ENCODE measurements around the gene NPIPA7. TPM values are rescaled to one million over a fixed set of nuclear protein-coding genes. Genes with fewer than 3 reads are reported as not detected.
"Not testable (repeated sequence)": the region's sequence is repeated elsewhere in the genome, so short reads cannot be mapped to it uniquely, and the experiment has no call there.

Gene NPIPA7
- total RNA-seq, 5 donors from 2014 or later (not counting 1 experiment from before 2014, with no cell fraction given), result 1.1 to 7.7 (median 4.4) TPM

GRCh38 chr16:16365319-16365718 is 13.6 kb upstream of the NPIPA7 start:
- POLR2A ChIA-PET, result not testable (repeated sequence)

DNA sequence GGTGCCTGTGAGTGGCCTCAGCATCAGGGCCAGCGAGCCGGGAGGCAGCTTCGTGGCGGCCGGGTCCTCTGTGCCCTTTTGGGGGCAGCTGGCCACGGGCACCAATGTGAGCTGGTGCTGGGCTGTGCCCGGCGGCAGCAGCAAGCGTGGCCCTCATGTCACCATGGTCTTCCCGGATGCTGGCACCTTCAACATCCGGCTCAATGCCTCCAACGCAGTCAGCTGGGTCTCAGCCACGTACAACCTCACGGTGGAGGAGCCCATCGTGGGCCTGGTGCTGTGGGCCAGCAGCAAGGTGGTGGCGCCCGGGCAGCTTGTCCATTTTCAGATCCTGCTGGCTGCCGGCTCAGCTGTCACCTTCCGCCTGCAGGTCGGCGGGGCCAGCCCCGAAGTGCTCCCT is 13.1 kb upstream of the NPIPA7 start:
- H3K27ac Mint-ChIP-seq; H3K36me3 ChIP-seq (ENCODE audit: control insufficient read depth in 2 of 2, extremely low read depth in 1 of 2, insufficient read depth in 1 of 2, low read length in 1 of 2); H3K4me3 ChIP-seq (ENCODE audit: control insufficient read depth in 1 of 2, extremely low read depth in 1 of 2, low read length in 1 of 2); H3K9me3 Mint-ChIP-seq; H3K36me3 Mint-ChIP-seq; ATAC-seq (replicated peaks in 1 of 4); H3K9me3 ChIP-seq; H3K4me3 Mint-ChIP-seq; H3K27me3 Mint-ChIP-seq; POLR2A ChIA-PET; H3K4me1 ChIP-seq (ENCODE audit: control insufficient read depth in 1 of 2, extremely low read depth in 1 of 2, insufficient read depth in 2 of 2, low read length in 2 of 2); H3K27me3 ChIP-seq (replicated peaks in 1 of 2; ENCODE audit: control insufficient read depth in 2 of 2, extremely low read depth in 1 of 2, insufficient read depth in 2 of 2, low read length in 1 of 2); H3K4me1 Mint-ChIP-seq; CTCF ChIA-PET; H3K27ac ChIP-seq (ENCODE audit: low read length): not testable (repeated sequence)
- WGBS (ENCODE audit: insufficient coverage), result no CpG with 5 or more reads among the region's 22 CpGs
- DNase-seq, result peak in 1 of 35 experiments; percentile 2

More at GRCh38 chr16:16365319-16365718, 13.6 kb upstream of the NPIPA7 start:
- CTCF ChIA-PET; H3K36me3 Mint-ChIP-seq; H3K4me1 ChIP-seq (ENCODE audit: control insufficient read depth in 1 of 2, extremely low read depth in 1 of 2, insufficient read depth in 2 of 2, low read length in 2 of 2); H3K36me3 ChIP-seq (ENCODE audit: control insufficient read depth in 2 of 2, extremely low read depth in 1 of 2, insufficient read depth in 1 of 2, low read length in 1 of 2); H3K27ac Mint-ChIP-seq; H3K9me3 ChIP-seq; H3K27me3 Mint-ChIP-seq; H3K4me3 Mint-ChIP-seq; H3K27ac ChIP-seq (ENCODE audit: low read length); H3K27me3 ChIP-seq (replicated peaks in 1 of 2; ENCODE audit: control insufficient read depth in 2 of 2, extremely low read depth in 1 of 2, insufficient read depth in 2 of 2, low read length in 1 of 2); H3K4me3 ChIP-seq (ENCODE audit: control insufficient read depth in 1 of 2, extremely low read depth in 1 of 2, low read length in 1 of 2); H3K9me3 Mint-ChIP-seq; H3K4me1 Mint-ChIP-seq: not testable (repeated sequence)
- ATAC-seq (replicated peaks in 1 of 4), result peak in 2 of 4 experiments; percentile 25 to 46
- 80% methylated on average over 10 of the region's 21 CpGs for WGBS (ENCODE audit: insufficient coverage)
- DNase-seq, result peak in 5 of 35 experiments; percentile 0 to 21 (median 2)

DNA sequence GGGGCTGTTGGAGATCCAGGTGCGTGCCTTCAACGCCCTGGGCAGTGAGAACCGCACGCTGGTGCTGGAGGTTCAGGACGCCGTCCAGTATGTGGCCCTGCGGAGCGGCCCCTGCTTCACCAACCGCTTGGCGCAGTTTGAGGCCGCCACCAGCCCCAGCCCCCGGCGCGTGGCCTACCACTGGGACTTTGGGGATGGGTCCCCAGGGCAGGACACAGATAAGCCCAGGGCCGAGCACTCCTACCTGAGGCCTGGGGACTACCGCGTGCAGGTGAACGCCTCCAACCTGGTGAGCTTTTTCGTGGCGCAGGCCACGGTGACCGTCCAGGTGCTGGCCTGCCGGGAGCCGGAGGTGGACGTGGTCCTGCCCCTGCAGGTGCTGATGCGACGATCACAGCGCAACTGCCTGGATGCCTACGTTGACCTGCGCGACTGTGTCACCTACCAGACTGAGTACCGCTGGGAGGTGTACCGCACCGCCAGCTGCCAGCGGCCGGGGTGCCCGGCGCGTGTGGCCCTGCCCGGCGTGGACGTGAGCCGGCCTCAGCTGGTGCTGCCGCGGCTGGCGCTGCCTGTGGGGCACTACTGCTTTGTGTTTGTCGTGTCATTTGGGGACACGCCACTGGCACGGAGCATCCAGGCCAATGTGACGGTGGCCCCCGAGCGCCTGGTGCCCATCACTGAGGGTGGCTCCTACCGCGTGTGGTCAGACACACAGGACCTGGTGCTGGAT is 12.2 kb upstream of the NPIPA7 start:
- H3K27me3 Mint-ChIP-seq; POLR2A ChIA-PET; H3K4me1 ChIP-seq (ENCODE audit: control insufficient read depth in 1 of 2, extremely low read depth in 1 of 2, insufficient read depth in 2 of 2, low read length in 2 of 2); H3K36me3 ChIP-seq (ENCODE audit: control insufficient read depth in 2 of 2, extremely low read depth in 1 of 2, insufficient read depth in 1 of 2, low read length in 1 of 2); H3K9me3 Mint-ChIP-seq; H3K27me3 ChIP-seq (replicated peaks in 1 of 2; ENCODE audit: control insufficient read depth in 2 of 2, extremely low read depth in 1 of 2, insufficient read depth in 2 of 2, low read length in 1 of 2); H3K4me3 Mint-ChIP-seq; H3K4me1 Mint-ChIP-seq; CTCF ChIA-PET; H3K36me3 Mint-ChIP-seq; H3K4me3 ChIP-seq (ENCODE audit: control insufficient read depth in 1 of 2, extremely low read depth in 1 of 2, low read length in 1 of 2); H3K27ac Mint-ChIP-seq; H3K9me3 ChIP-seq; H3K27ac ChIP-seq (ENCODE audit: low read length): not testable (repeated sequence)
- ATAC-seq (replicated peaks in 1 of 4) (peak in 1 of 4 experiments; percentile 25), DNase-seq (peak in 4 of 35 experiments; percentile 0 to 24 (median 8))
- 96% methylated on average over 7 of the region's 54 CpGs for WGBS (ENCODE audit: insufficient coverage)

DNA sequence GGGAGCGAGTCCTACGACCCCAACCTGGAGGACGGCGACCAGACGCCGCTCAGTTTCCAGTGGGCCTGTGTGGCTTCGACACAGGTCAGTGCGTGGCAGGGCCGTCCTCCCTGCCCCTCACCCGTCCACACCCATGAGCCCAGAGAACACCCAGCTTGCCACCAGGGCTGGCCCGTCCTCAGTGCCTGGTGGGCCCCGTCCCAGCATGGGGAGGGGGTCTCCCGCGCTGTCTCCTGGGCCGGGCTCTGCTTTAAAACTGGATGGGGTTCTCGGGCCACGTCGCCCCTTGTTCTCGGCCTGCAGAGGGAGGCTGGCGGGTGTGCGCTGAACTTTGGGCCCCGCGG is 11.7 kb upstream of the NPIPA7 start:
- H3K27ac ChIP-seq (ENCODE audit: low read length); CTCF ChIA-PET; POLR2A ChIA-PET; H3K4me3 ChIP-seq (ENCODE audit: control insufficient read depth in 1 of 2, extremely low read depth in 1 of 2, low read length in 1 of 2); H3K27ac Mint-ChIP-seq; H3K9me3 Mint-ChIP-seq; H3K27me3 Mint-ChIP-seq; H3K36me3 ChIP-seq (ENCODE audit: control insufficient read depth in 2 of 2, extremely low read depth in 1 of 2, insufficient read depth in 1 of 2, low read length in 1 of 2); H3K36me3 Mint-ChIP-seq; H3K4me1 Mint-ChIP-seq; ATAC-seq (replicated peaks in 1 of 4); DNase-seq; H3K4me1 ChIP-seq (ENCODE audit: control insufficient read depth in 1 of 2, extremely low read depth in 1 of 2, insufficient read depth in 2 of 2, low read length in 2 of 2); H3K9me3 ChIP-seq; H3K27me3 ChIP-seq (replicated peaks in 1 of 2; ENCODE audit: control insufficient read depth in 2 of 2, extremely low read depth in 1 of 2, insufficient read depth in 2 of 2, low read length in 1 of 2); H3K4me3 Mint-ChIP-seq: not testable (repeated sequence)
- WGBS (ENCODE audit: insufficient coverage), result no CpG with 5 or more reads among the region's 23 CpGs

DNA sequence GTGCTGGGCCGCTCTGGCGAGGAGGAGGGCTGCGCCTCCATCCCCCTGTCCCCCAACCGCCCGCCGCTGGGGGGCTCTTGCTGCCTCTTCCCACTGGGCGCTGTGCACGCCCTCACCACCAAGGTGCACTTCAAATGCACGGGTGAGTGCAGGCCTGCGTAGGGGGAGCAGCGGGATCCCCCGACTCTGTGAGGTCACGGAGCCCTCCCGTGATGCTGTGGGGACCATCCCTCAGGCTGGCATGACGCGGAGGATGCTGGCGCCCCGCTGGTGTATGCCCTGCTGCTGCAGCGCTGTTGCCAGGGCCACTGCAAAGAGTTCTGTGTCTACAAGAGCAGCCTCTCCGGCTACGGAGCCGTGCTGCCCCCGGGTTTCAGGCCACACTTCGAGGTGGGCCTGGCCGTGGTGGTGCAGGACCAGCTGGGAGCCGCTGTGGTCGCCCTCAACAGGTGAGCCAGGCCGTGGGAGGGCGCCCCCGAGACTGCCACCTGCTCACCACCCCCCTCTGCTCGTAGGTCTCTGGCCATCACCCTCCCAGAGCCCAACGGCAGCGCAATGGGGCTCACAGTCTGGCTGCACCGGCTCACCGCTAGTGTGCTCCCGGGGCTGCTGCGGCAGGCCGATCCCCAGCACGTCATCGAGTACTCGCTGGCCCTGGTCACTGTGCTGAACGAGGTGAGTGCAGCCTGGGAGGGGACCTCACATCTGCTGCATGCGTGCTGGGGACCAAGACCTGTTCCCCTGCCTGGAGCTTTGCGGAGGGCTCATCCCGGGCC is 9.7 kb upstream of the NPIPA7 start:
- H3K4me1 Mint-ChIP-seq, POLR2A ChIA-PET: not testable (repeated sequence)

DNA sequence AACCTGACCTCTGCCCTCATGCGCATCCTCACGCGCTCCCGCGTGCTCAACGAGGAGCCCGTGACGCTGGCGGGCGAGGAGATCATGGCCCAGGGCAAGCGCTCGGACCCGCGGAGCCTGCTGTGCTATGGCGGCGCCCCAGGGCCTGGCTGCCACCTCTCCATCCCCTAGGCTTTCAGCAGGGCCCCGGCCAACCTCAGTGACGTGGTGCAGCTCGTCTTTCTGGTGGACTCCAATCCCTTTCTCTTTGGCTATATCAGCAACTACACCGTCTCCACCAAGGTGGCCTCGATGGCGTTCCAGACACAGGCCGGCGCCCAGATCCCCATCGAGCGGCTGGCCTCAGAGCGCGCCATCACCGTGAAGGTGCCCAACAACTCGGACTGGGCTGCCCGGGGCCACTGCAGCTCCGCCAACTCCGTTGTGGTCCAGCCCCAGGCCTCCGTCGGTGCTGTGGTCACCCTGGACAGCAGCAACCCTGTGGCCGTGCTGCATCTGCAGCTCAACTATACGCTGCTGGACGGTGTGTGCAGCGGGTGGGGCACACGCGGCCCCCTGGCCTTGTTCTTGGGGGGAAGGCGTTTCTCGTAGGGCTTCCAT is 7.7 kb upstream of the NPIPA7 start:
- H3K27ac ChIP-seq (ENCODE audit: low read length); H3K4me1 Mint-ChIP-seq; H3K9me3 ChIP-seq; H3K4me1 ChIP-seq (ENCODE audit: control insufficient read depth in 1 of 2, extremely low read depth in 1 of 2, insufficient read depth in 2 of 2, low read length in 2 of 2); ATAC-seq (replicated peaks in 1 of 4); H3K4me3 Mint-ChIP-seq; H3K27ac Mint-ChIP-seq; H3K27me3 Mint-ChIP-seq; H3K36me3 Mint-ChIP-seq; H3K27me3 ChIP-seq (replicated peaks in 1 of 2; ENCODE audit: control insufficient read depth in 2 of 2, extremely low read depth in 1 of 2, insufficient read depth in 2 of 2, low read length in 1 of 2); CTCF ChIA-PET; H3K9me3 Mint-ChIP-seq; H3K4me3 ChIP-seq (ENCODE audit: control insufficient read depth in 1 of 2, extremely low read depth in 1 of 2, low read length in 1 of 2); POLR2A ChIA-PET; H3K36me3 ChIP-seq (ENCODE audit: control insufficient read depth in 2 of 2, extremely low read depth in 1 of 2, insufficient read depth in 1 of 2, low read length in 1 of 2): not testable (repeated sequence)
- WGBS (ENCODE audit: insufficient coverage), result no CpG with 5 or more reads among the region's 43 CpGs
- DNase-seq, result peak in 3 of 35 experiments; percentile 1 to 22 (median 3)

More for the DNA sequence above, 9.7 kb upstream of the NPIPA7 start:
- CTCF ChIA-PET; H3K27me3 Mint-ChIP-seq; ATAC-seq (replicated peaks in 1 of 4); H3K36me3 ChIP-seq (ENCODE audit: control insufficient read depth in 2 of 2, extremely low read depth in 1 of 2, insufficient read depth in 1 of 2, low read length in 1 of 2); H3K9me3 Mint-ChIP-seq; H3K27me3 ChIP-seq (replicated peaks in 1 of 2; ENCODE audit: control insufficient read depth in 2 of 2, extremely low read depth in 1 of 2, insufficient read depth in 2 of 2, low read length in 1 of 2); H3K4me1 ChIP-seq (ENCODE audit: control insufficient read depth in 1 of 2, extremely low read depth in 1 of 2, insufficient read depth in 2 of 2, low read length in 2 of 2); H3K9me3 ChIP-seq; H3K27ac ChIP-seq (ENCODE audit: low read length); H3K4me3 Mint-ChIP-seq; H3K4me3 ChIP-seq (ENCODE audit: control insufficient read depth in 1 of 2, extremely low read depth in 1 of 2, low read length in 1 of 2); H3K27ac Mint-ChIP-seq; H3K36me3 Mint-ChIP-seq: not testable (repeated sequence)
- WGBS (ENCODE audit: insufficient coverage), result 40% methylated on average over 10 of the region's 45 CpGs
- peak in 6 of 35 experiments; percentile 0 to 18 (median 4) for DNase-seq

Measured in T-cell (primary cell).